ENCODE data around the gene DPF1.

Gene DPF1

GRCh38 chr19:38197937-38198704 lies 25.9 kb downstream of the DPF1 start:
- DNase-seq (ENCODE audit: low read depth in 2 of 2), result no peak

GRCh38 chr19:38196948-38197656 lies 26.9 kb downstream of the DPF1 start:
- DNase-seq (ENCODE audit: low read depth in 2 of 2), result no peak

- no peak for DNase-seq (ENCODE audit: low read depth in 2 of 2)
These were observed 27.7 kb downstream of the DPF1 start for GRCh38 chr19:38196245-38196837.

- no peak for DNase-seq (ENCODE audit: low read depth in 2 of 2)
These were observed 28.8 kb downstream of the DPF1 start for GRCh38 chr19:38195237-38195636.

- no peak for DNase-seq (ENCODE audit: low read depth in 2 of 2)
These were observed 29.8 kb downstream of the DPF1 start for GRCh38 chr19:38194061-38194701.

GRCh38 chr19:38193445-38193844 lies 30.6 kb downstream of the DPF1 start:
- no peak for DNase-seq (ENCODE audit: low read depth in 2 of 2)

GRCh38 chr19:38191747-38192146 lies 32.3 kb downstream of the DPF1 start:
- no peak for DNase-seq (ENCODE audit: low read depth in 2 of 2)

GRCh38 chr19:38190793-38191192 lies 33.2 kb downstream of the DPF1 start:
- no peak for DNase-seq (ENCODE audit: low read depth in 2 of 2)

- DNase-seq (ENCODE audit: low read depth in 2 of 2), result no peak
These were observed 34.0 kb downstream of the DPF1 start for GRCh38 chr19:38190061-38190460.

GRCh38 chr19:38185562-38185961 lies 38.5 kb downstream of the DPF1 start:
- no peak for DNase-seq (ENCODE audit: low read depth in 2 of 2)

- DNase-seq (ENCODE audit: low read depth in 2 of 2), result no peak
These were observed 39.2 kb downstream of the DPF1 start for GRCh38 chr19:38184815-38185214.

- DNase-seq (ENCODE audit: low read depth in 2 of 2), result no peak
These were observed 40.6 kb downstream of the DPF1 start for GRCh38 chr19:38183251-38183897.

GRCh38 chr19:38182536-38183210 lies 41.3 kb downstream of the DPF1 start:
- DNase-seq (ENCODE audit: low read depth in 2 of 2), result no peak

- DNase-seq (ENCODE audit: low read depth in 2 of 2), result no peak
These were observed 44.0 kb downstream of the DPF1 start for GRCh38 chr19:38180071-38180470.

- no peak for DNase-seq (ENCODE audit: low read depth in 2 of 2)
These were observed 48.6 kb downstream of the DPF1 start for GRCh38 chr19:38175422-38175821.

- no peak for DNase-seq (ENCODE audit: low read depth in 2 of 2)
These were observed 50.6 kb downstream of the DPF1 start for GRCh38 chr19:38173291-38174041.

- no peak for DNase-seq (ENCODE audit: low read depth in 2 of 2)
These were observed 52.0 kb downstream of the DPF1 start for GRCh38 chr19:38172001-38172400.

GRCh38 chr19:38170334-38170733 lies 53.7 kb downstream of the DPF1 start:
- no peak for DNase-seq (ENCODE audit: low read depth in 2 of 2)

GRCh38 chr19:38168637-38169036 lies 55.4 kb downstream of the DPF1 start:
- DNase-seq (ENCODE audit: low read depth in 2 of 2), result no peak

GRCh38 chr19:38165335-38165734 lies 58.7 kb downstream of the DPF1 start:
- no peak for DNase-seq (ENCODE audit: low read depth in 2 of 2)

- no peak for DNase-seq (ENCODE audit: low read depth in 2 of 2)
These were observed 59.5 kb downstream of the DPF1 start for GRCh38 chr19:38164526-38164925.

Data from stimulated activated CD8-positive, alpha-beta memory T cell treated with anti-CD3 and anti-CD28 coated beads, Interleukin-7, amount 100 ng/mL, for 1 hour (primary cell).